Loucy (cell line): ENCODE data around the gene IGSF9B.

Source experiments
- EZH2phosphoT487 ChIP-seq: fragments of 200-600 bp; IDR thresholded peaks from 2 replicates; pipeline ENCODE4 v1.6.1; 2018; ENCODE audit warnings: antibody characterized with exemption, mild to moderate bottlenecking, moderate library complexity, borderline replicate concordance
- TF ChIP-seq, protein P1 (sequence below): fragments of 200-600 bp; sonication (generic); conservative IDR thresholded peaks from 2 replicates; pipeline ENCODE4 v1.5.1; 2014; ENCODE audit warnings: mild to moderate bottlenecking, antibody characterized with exemption, low read length

DNA sequence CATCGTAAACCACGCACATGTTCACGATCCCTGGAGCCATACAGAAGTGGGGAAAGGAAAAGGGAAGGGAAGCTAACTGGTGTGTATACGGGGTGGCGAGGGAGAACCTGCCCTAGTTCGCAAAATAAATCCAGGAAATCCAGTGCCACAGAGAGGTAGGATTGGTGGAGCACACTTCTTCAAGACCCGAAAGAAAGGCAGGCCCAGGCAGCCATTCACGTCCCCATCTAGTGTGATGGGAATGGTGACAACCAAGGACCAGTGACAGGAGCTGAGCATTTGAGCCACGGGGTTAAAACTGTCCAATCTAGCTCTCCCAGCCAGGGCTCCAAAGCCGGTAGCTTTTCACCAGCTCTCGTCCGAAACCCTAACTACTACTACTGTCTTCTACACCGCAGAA lies 53.7 kb downstream of the IGSF9B start:
- TF ChIP-seq, protein P1, sequence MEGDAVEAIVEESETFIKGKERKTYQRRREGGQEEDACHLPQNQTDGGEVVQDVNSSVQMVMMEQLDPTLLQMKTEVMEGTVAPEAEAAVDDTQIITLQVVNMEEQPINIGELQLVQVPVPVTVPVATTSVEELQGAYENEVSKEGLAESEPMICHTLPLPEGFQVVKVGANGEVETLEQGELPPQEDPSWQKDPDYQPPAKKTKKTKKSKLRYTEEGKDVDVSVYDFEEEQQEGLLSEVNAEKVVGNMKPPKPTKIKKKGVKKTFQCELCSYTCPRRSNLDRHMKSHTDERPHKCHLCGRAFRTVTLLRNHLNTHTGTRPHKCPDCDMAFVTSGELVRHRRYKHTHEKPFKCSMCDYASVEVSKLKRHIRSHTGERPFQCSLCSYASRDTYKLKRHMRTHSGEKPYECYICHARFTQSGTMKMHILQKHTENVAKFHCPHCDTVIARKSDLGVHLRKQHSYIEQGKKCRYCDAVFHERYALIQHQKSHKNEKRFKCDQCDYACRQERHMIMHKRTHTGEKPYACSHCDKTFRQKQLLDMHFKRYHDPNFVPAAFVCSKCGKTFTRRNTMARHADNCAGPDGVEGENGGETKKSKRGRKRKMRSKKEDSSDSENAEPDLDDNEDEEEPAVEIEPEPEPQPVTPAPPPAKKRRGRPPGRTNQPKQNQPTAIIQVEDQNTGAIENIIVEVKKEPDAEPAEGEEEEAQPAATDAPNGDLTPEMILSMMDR = no peak
- TF ChIP-seq EZH2phosphoT487 = no peak
